GM19438 (cell line): ENCODE results near the gene HK1.

Source experiments
- ATAC-seq: cut with Tn5 transposase; IDR thresholded peaks from one replicate; pipeline ENCODE4 v1.9.1; 2021; ENCODE audit warnings: low read depth; ENCODE audit not compliant: unreplicated experiment

Gene HK1

GRCh38 chr10:69343905-69344304, 65.6 kb downstream of the HK1 start:
- no peak for ATAC-seq

GRCh38 chr10:69344591-69345252, 66.4 kb downstream of the HK1 start:
- peak; percentile 65 for ATAC-seq

GRCh38 chr10:69345402-69345801, 67.1 kb downstream of the HK1 start:
- ATAC-seq = no peak

GRCh38 chr10:69345890-69346474, 67.7 kb downstream of the HK1 start:
- no peak for ATAC-seq

- no peak for ATAC-seq
These were observed 68.5 kb downstream of the HK1 start for GRCh38 chr10:69346776-69347175.

GRCh38 chr10:69348816-69349541, 70.7 kb downstream of the HK1 start:
- no peak for ATAC-seq

- ATAC-seq = no peak
These were observed 71.2 kb downstream of the HK1 start for GRCh38 chr10:69349542-69349888.

- ATAC-seq = no peak
These were observed 73.3 kb downstream of the HK1 start for GRCh38 chr10:69351589-69351988.

- no peak for ATAC-seq
These were observed 74.4 kb downstream of the HK1 start for GRCh38 chr10:69352569-69353264.

GRCh38 chr10:69353977-69354635, 75.8 kb downstream of the HK1 start:
- no peak for ATAC-seq

GRCh38 chr10:69356187-69356586, 77.9 kb downstream of the HK1 start:
- no peak for ATAC-seq

GRCh38 chr10:69358148-69358795, 80.0 kb downstream of the HK1 start:
- ATAC-seq = no peak

- ATAC-seq = no peak
These were observed 80.9 kb downstream of the HK1 start for GRCh38 chr10:69359148-69359547.

GRCh38 chr10:69359594-69359993, 81.3 kb downstream of the HK1 start:
- no peak for ATAC-seq

- no peak for ATAC-seq
These were observed 82.4 kb downstream of the HK1 start for GRCh38 chr10:69360485-69361302.

- ATAC-seq = no peak
These were observed 83.0 kb downstream of the HK1 start for GRCh38 chr10:69361303-69361614.

GRCh38 chr10:69362471-69362954, 84.2 kb downstream of the HK1 start:
- no peak for ATAC-seq

- ATAC-seq = no peak
These were observed 85.4 kb downstream of the HK1 start for GRCh38 chr10:69363666-69364065.

GRCh38 chr10:69364232-69364940, 86.1 kb downstream of the HK1 start:
- ATAC-seq = no peak
